Hepatocyte (in vitro differentiated cells): Measurements from ENCODE around the gene PRKG1. TPM values are rescaled to one million over a fixed set of nuclear protein-coding genes. Genes with fewer than 3 reads are reported as not detected.

ENCODE experiments used
- DNase-seq: peaks from one replicate; pipeline ENCODE4 v3.0.0-alpha.2; 2016; ENCODE audit warnings: low spot score
- H2AFZ ChIP-seq: fragments of 200-600 bp; sonication (generic); 2 replicates; pipeline ENCODE4 v1.6.0; 2016; ENCODE audit warnings: antibody characterized with exemption, mild to moderate bottlenecking
- H3K27ac ChIP-seq: fragments of 200-600 bp; sonication (generic); 2 replicates; pipeline ENCODE4 v1.5.1; 2016; ENCODE audit warnings: mild to moderate bottlenecking
- H3K27me3 ChIP-seq: fragments of 200-600 bp; sonication (generic); 2 replicates; pipeline ENCODE4 v1.6.1; 2016
- H3K36me3 ChIP-seq: fragments of 200-600 bp; sonication (generic); replicated peaks from 2 replicates; pipeline ENCODE4 v1.5.1; 2016; ENCODE audit warnings: low read depth; ENCODE audit not compliant: insufficient read depth
- H3K4me1 ChIP-seq: fragments of 200-600 bp; sonication (generic); 2 replicates; pipeline ENCODE4 v1.5.1; 2016; ENCODE audit warnings: mild to moderate bottlenecking, moderate library complexity; ENCODE audit not compliant: insufficient read depth
- H3K4me2 ChIP-seq: fragments of 200-600 bp; sonication (generic); 2 replicates; pipeline ENCODE4 v1.6.0; 2016
- H3K4me3 ChIP-seq: fragments of 200-600 bp; sonication (generic); 2 replicates; pipeline ENCODE4 v1.5.1; 2016; ENCODE audit warnings: mild to moderate bottlenecking
- H3K79me2 ChIP-seq: fragments of 200-600 bp; sonication (generic); 2 replicates; pipeline ENCODE4 v1.6.0; 2017; ENCODE audit warnings: mild to moderate bottlenecking
- H3K9me2 ChIP-seq: fragments of 200-600 bp; sonication (generic); replicated peaks from 2 replicates; pipeline ENCODE4 v1.6.0; 2017; ENCODE audit warnings: mild to moderate bottlenecking; ENCODE audit not compliant: insufficient read depth
- H3K9me3 ChIP-seq: fragments of 200-600 bp; sonication (generic); 2 replicates; pipeline ENCODE4 v1.5.1; 2016; ENCODE audit warnings: low read depth, mild to moderate bottlenecking
- H4K20me1 ChIP-seq: fragments of 200-600 bp; sonication (generic); 2 replicates; pipeline ENCODE4 v1.6.0; 2016; ENCODE audit warnings: mild to moderate bottlenecking; ENCODE audit not compliant: insufficient read depth, poor library complexity, severe bottlenecking
- EZH2 ChIP-seq: fragments of 200-600 bp; sonication (generic); IDR thresholded peaks from 2 replicates; pipeline ENCODE4 v1.6.1; 2016; ENCODE audit warnings: antibody characterized with exemption, mild to moderate bottlenecking, borderline replicate concordance
- EZH2phosphoT487 ChIP-seq: fragments of 200-600 bp; sonication (generic); IDR thresholded peaks from one replicate; pipeline ENCODE4 v1.6.1; 2018; ENCODE audit warnings: antibody characterized with exemption, mild to moderate bottlenecking, low read depth, moderate library complexity; ENCODE audit not compliant: unreplicated experiment, severe bottlenecking
- WGBS: methylation state at CpG from one replicate; pipeline ENCODE4 v1.1.6; 2016; ENCODE audit warnings: low lambda C conversion rate; ENCODE audit errors: missing lambda C conversion rate; 5-methylcytosine and 5-hydroxymethylcytosine counted together
- polyA plus RNA-seq: library from polyadenylated mRNA; unstranded; fragments of >200 nt; fragmentation: Nextera tagmentation; extraction: Ambion mirVana; gene quantifications from 2 replicates; pipeline ENCODE4 v1.2.1, GENCODE V29; 2016
- total RNA-seq: library from RNA; depleted of rRNA; stranded (reverse); fragments of >200 nt; gene quantifications from 2 replicates; pipeline ENCODE4 v1.2.3, GENCODE V29; 2014
- TF ChIP-seq, protein P1 (sequence below): fragments of 200-600 bp; sonication (generic); IDR thresholded peaks from 2 replicates; pipeline ENCODE4 v1.5.1; 2016; ENCODE audit warnings: antibody characterized with exemption, mild to moderate bottlenecking; ENCODE audit not compliant: poor library complexity

Gene PRKG1
- total and polyA plus RNA-seq, 2 experiments from 2014 or later = 4.0 to 8.1 TPM

DNA sequence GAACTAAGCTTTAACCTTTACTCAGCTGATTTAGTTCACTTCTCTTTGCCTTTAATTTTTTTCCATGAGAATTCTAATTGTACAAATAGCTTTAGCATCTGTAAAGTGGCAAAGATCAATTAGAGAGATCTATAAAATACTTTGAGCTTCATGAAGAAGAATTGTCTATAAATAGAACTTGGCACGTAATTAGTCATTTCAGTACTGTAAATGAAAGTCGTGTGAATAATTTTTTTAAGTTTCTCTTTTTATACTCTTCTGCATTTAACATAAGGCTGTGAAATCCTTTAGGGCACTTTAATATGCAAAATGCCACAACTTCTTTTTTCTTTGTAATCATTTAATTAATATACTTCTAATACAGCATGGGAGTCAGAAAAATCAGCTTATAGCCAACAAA lies 447.3 kb downstream of the PRKG1 start:
- Histone ChIP-seq H3K9me2 (no peaks in the 10 kb centered on the region), H3K27me3 (no peaks in the 10 kb centered on the region), H3K4me2 (no peak overlapping the region), H3K36me3 (no peaks in the 10 kb centered on the region), H3K9me3 (no peaks in the 10 kb centered on the region), H3K4me3 (no peak overlapping the region), H3K27ac (no peak overlapping the region), H2AFZ (no peak overlapping the region), H3K79me2 (no peaks in the 10 kb centered on the region), H4K20me1 (no peaks in the 10 kb centered on the region), H3K4me1 (no peaks in the 10 kb centered on the region)
- WGBS = 73% methylated on average over 2 of the region's 2 CpGs
- TF ChIP-seq, protein P1, sequence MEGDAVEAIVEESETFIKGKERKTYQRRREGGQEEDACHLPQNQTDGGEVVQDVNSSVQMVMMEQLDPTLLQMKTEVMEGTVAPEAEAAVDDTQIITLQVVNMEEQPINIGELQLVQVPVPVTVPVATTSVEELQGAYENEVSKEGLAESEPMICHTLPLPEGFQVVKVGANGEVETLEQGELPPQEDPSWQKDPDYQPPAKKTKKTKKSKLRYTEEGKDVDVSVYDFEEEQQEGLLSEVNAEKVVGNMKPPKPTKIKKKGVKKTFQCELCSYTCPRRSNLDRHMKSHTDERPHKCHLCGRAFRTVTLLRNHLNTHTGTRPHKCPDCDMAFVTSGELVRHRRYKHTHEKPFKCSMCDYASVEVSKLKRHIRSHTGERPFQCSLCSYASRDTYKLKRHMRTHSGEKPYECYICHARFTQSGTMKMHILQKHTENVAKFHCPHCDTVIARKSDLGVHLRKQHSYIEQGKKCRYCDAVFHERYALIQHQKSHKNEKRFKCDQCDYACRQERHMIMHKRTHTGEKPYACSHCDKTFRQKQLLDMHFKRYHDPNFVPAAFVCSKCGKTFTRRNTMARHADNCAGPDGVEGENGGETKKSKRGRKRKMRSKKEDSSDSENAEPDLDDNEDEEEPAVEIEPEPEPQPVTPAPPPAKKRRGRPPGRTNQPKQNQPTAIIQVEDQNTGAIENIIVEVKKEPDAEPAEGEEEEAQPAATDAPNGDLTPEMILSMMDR = no peak
- no peak for TF ChIP-seq EZH2phosphoT487
- no peak for TF ChIP-seq EZH2
- no peak for DNase-seq

DNA sequence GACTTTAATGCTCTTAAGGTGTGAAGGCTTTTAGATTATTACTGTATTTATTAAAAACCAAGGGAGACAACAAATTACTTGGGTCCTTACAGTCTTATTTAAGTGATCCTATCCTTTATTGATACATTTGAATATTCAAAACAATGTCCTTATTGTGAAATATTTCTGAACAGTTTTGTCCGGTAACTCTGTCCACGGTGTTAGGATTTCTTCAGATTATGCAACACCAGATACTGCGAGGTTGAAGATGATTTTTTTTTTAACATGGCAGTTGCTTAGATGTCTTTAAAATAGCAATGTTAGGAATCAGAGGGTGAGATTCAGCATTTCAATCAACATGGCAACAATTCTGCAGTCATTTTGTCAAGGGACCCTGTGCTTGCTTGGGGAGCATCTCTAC lies 448.6 kb downstream of the PRKG1 start:
- Histone ChIP-seq H3K9me3 (no peaks in the 10 kb centered on the region), H4K20me1 (no peaks in the 10 kb centered on the region), H3K27ac (no peak overlapping the region), H3K4me2 (no peak overlapping the region), H3K36me3 (no peaks in the 10 kb centered on the region), H2AFZ (no peak overlapping the region), H3K4me3 (no peak overlapping the region), H3K4me1 (no peaks in the 10 kb centered on the region), H3K27me3 (no peaks in the 10 kb centered on the region), H3K79me2 (no peaks in the 10 kb centered on the region), H3K9me2 (no peaks in the 10 kb centered on the region)
- 89% methylated on average over 3 of the region's 3 CpGs for WGBS
- no peak for TF ChIP-seq EZH2
- TF ChIP-seq EZH2phosphoT487 = no peak
- TF ChIP-seq, protein P1 = no peak
- DNase-seq = no peak

DNA sequence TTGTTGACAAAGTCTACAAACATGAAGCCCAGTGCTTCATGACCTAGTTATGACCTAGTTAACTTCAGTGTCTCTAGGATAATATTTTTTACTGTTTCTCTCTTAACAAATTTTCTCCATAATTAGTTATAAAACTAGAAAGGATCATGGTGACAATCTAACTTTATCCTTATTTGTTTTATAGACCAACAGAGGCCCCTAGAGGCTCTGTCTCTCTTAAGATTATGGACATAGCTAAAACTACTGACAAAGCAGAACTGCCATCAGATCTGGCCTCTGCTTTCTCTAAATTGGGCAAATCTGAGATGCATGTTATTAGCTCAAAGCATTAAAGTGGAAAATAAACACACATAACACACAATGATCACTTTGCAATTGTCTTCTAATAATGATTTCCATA lies 449.2 kb downstream of the PRKG1 start:
- no peak for DNase-seq
- H3K4me2 ChIP-seq = no peak overlapping the region
- no peaks in the 10 kb centered on the region for H3K9me2 ChIP-seq
- H3K79me2 ChIP-seq = no peaks in the 10 kb centered on the region
- no peaks in the 10 kb centered on the region for H4K20me1 ChIP-seq
- no peak overlapping the region for H2AFZ ChIP-seq
- H3K27me3 ChIP-seq = no peaks in the 10 kb centered on the region
- peaks cover 6% of the 10 kb centered on the region for H3K4me1 ChIP-seq
- no peaks in the 10 kb centered on the region for H3K9me3 ChIP-seq
- TF ChIP-seq EZH2phosphoT487 (no peak), EZH2 (no peak)
- TF ChIP-seq, protein P1 = no peak
- no peak overlapping the region for H3K27ac ChIP-seq
- no peak overlapping the region for H3K4me3 ChIP-seq
- H3K36me3 ChIP-seq = no peaks in the 10 kb centered on the region

DNA sequence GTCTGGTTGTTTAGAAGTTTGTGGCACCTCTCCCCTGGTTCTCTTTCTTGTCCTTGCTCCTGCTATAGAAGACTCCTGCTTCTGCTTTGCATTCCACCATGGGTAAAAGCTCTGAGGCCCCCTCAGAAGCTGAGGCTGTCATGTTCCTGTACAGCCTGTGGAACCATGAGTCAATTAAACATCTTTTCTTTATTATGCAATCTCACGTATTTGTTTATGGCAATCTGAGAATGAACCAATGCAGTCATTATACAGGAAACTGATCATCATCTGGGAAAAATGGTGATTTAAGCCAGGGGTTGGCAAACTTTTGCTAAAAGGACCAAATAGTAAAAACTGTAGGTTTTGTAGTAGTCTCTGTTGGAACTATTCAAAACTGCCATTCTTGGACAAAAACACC lies 449.8 kb downstream of the PRKG1 start:
- peaks cover 8% of the 10 kb centered on the region for H3K4me1 ChIP-seq
- 67% methylated on average over 1 of the region's 1 CpG for WGBS
- H2AFZ ChIP-seq = no peak overlapping the region
- H3K36me3 ChIP-seq = no peaks in the 10 kb centered on the region
- no peaks in the 10 kb centered on the region for H3K79me2 ChIP-seq
- DNase-seq = no peak
- TF ChIP-seq, protein P1 = no peak
- TF ChIP-seq EZH2 (no peak), EZH2phosphoT487 (no peak)
- H3K9me2 ChIP-seq = no peaks in the 10 kb centered on the region
- H3K27me3 ChIP-seq = no peaks in the 10 kb centered on the region
- no peak overlapping the region for H3K4me3 ChIP-seq
- no peaks in the 10 kb centered on the region for H4K20me1 ChIP-seq
- no peak overlapping the region for H3K4me2 ChIP-seq
- H3K27ac ChIP-seq = no peak overlapping the region
- no peaks in the 10 kb centered on the region for H3K9me3 ChIP-seq
